ENCODE results near the gene ING4. TPM values are rescaled to one million over a fixed set of nuclear protein-coding genes. Genes with fewer than 3 reads are reported as not detected.

Gene ING4
- total and polyA plus RNA-seq, 7 experiments from 2014 or later = 33.1 to 106 (median 92.8) TPM

- intact Hi-C loops (cut with micrococcal nuclease) = loop anchor here (1.0 to 10.0 kb wide), 9 partner anchors 8 to 349 kb away; partner anchors contain the start of genes GAPDH (in 1 of the 2), MRPL51 (in 1 of the 2), PTPN6 (in 1 of the 2) and SPSB2 (in 1 of the 2)
- peak overlapping the region; percentile 87 to 97 (median 90) for H3K27ac Mint-ChIP-seq
- H3K9me3 ChIP-seq (ENCODE audit: control insufficient read depth in 2 of 3, low read length in 3 of 3) = no peaks in the 10 kb centered on the region
- peak overlapping the region; percentile 66 for H3K4me3 ChIP-seq (ENCODE audit: low read length)
- H3K27me3 Mint-ChIP-seq = no peaks in the 10 kb centered on the region
- peak in 7 of 9 donors; percentile 25 to 68 (median 57) for DNase-seq
- H3K4me1 ChIP-seq (ENCODE audit: control insufficient read depth in 2 of 2, insufficient read depth in 2 of 2, low read length in 2 of 2) = peaks cover 39 to 41% of the 10 kb centered on the region in 2 donors
- peaks cover 10 to 24% (median 12%) of the 10 kb centered on the region in 3 experiments for H3K36me3 ChIP-seq (ENCODE audit: control insufficient read depth in 2 of 3, insufficient read depth in 3 of 3, low read length in 3 of 3)
- ChIA-PET POLR2A (interaction anchor here (0.6 to 5.6 kb wide), 16 partner anchors 9 to 147 kb away, joined by 3 to 33 read pairs (median 4); partner anchors contain the start of genes COPS7A, GAPDH, LPAR5 and MLF2), CTCF (interaction anchor here (0.7 to 1.0 kb wide), 7 partner anchors 41 to 118 kb away, joined by 3 to 4 read pairs (median 3); partner anchors contain the start of gene COPS7A)
- peaks cover 8 to 37% (median 18%) of the 10 kb centered on the region in 5 donors for H3K36me3 Mint-ChIP-seq
- H3K9me3 Mint-ChIP-seq = peaks cover 0 to 2% (median 0%) of the 10 kb centered on the region in 11 donors
- ATAC-seq = peak; percentile 22
- H3K27me3 ChIP-seq (ENCODE audit: control insufficient read depth in 2 of 2, insufficient read depth in 2 of 2, low read length in 2 of 2) = no peaks in the 10 kb centered on the region
- peaks cover 42 to 52% (median 50%) of the 10 kb centered on the region in 7 donors for H3K4me1 Mint-ChIP-seq
- peak overlapping the region in 2 of 10 donors; percentile 93 to 95 for H3K4me3 Mint-ChIP-seq
- peak overlapping the region; percentile 96 for H3K27ac ChIP-seq (ENCODE audit: low read depth, low read length)
Measured at GRCh38 chr12:6605421-6606330, 57.2 kb downstream of the ING4 start.

- H3K9me3 Mint-ChIP-seq = peaks cover 0 to 2% (median 0%) of the 10 kb centered on the region in 11 donors
- ChIA-PET POLR2A (interaction anchor here (0.5 to 5.6 kb wide), 17 partner anchors 9 to 265 kb away, joined by 3 to 33 read pairs (median 4); partner anchors contain the start of genes GAPDH, LPAR5, MLF2 and NOP2), CTCF (interaction anchor here (1.0 to 1.8 kb wide), 6 partner anchors 11 to 315 kb away, joined by 3 to 7 read pairs (median 4); no protein-coding TSS in a partner anchor)
- intact Hi-C loops (cut with micrococcal nuclease) = loop anchor here (1.0 to 10.0 kb wide), 3 partner anchors 9 to 350 kb away; partner anchors contain the start of gene PTPN6 (in 1 of the 2)
- H3K4me3 Mint-ChIP-seq = peak overlapping the region in 2 of 10 donors; percentile 93 to 95
- H3K36me3 ChIP-seq (ENCODE audit: control insufficient read depth in 2 of 3, insufficient read depth in 3 of 3, low read length in 3 of 3) = peaks cover 23 to 36% (median 23%) of the 10 kb centered on the region in 3 experiments
- H3K27ac ChIP-seq (ENCODE audit: low read depth, low read length) = peak overlapping the region; percentile 96
- H3K27me3 Mint-ChIP-seq = no peaks in the 10 kb centered on the region
- H3K4me1 Mint-ChIP-seq = peaks cover 43 to 58% (median 51%) of the 10 kb centered on the region in 7 donors
- ATAC-seq = no peak
- peak overlapping the region; percentile 66 for H3K4me3 ChIP-seq (ENCODE audit: low read length)
- no peaks in the 10 kb centered on the region for H3K27me3 ChIP-seq (ENCODE audit: control insufficient read depth in 2 of 2, insufficient read depth in 2 of 2, low read length in 2 of 2)
- no peaks in the 10 kb centered on the region for H3K9me3 ChIP-seq (ENCODE audit: control insufficient read depth in 2 of 3, low read length in 3 of 3)
- peaks cover 11 to 47% (median 29%) of the 10 kb centered on the region in 5 donors for H3K36me3 Mint-ChIP-seq
- H3K27ac Mint-ChIP-seq = peak overlapping the region; percentile 87 to 97 (median 90)
- peaks cover 39 to 40% of the 10 kb centered on the region in 2 donors for H3K4me1 ChIP-seq (ENCODE audit: control insufficient read depth in 2 of 2, insufficient read depth in 2 of 2, low read length in 2 of 2)
- no peak for DNase-seq
Measured at GRCh38 chr12:6604259-6605029, 58.5 kb downstream of the ING4 start.

- Mint-ChIP-seq H3K36me3 (peaks cover 13 to 52% (median 33%) of the 10 kb centered on the region in 5 donors), H3K9me3 (peaks cover 0 to 2% (median 0%) of the 10 kb centered on the region in 11 donors), H3K4me1 (peaks cover 42 to 60% (median 51%) of the 10 kb centered on the region in 7 donors), H3K27me3 (no peaks in the 10 kb centered on the region), H3K27ac (peak overlapping the region; percentile 71 to 97 (median 89)), H3K4me3 (peak overlapping the region in 2 of 10 donors; percentile 93 to 95)
- no peaks in the 10 kb centered on the region for H3K27me3 ChIP-seq (ENCODE audit: control insufficient read depth in 2 of 2, insufficient read depth in 2 of 2, low read length in 2 of 2)
- peaks cover 38 to 40% of the 10 kb centered on the region in 2 donors for H3K4me1 ChIP-seq (ENCODE audit: control insufficient read depth in 2 of 2, insufficient read depth in 2 of 2, low read length in 2 of 2)
- CTCF ChIA-PET = interaction anchor here (1.0 to 2.1 kb wide), 5 partner anchors 10 to 316 kb away, joined by 3 to 9 read pairs (median 3); no protein-coding TSS in a partner anchor
- H3K4me3 ChIP-seq (ENCODE audit: low read length) = peak overlapping the region; percentile 51
- H3K27ac ChIP-seq (ENCODE audit: low read depth, low read length) = peak overlapping the region; percentile 73
- no peaks in the 10 kb centered on the region for H3K9me3 ChIP-seq (ENCODE audit: control insufficient read depth in 2 of 3, low read length in 3 of 3)
- POLR2A ChIA-PET = interaction anchor here (0.7 to 5.6 kb wide), 13 partner anchors 10 to 266 kb away, joined by 3 to 33 read pairs (median 5); partner anchors contain the start of genes LPAR5, MLF2, NOP2 and VAMP1
- no peak for ATAC-seq
- H3K36me3 ChIP-seq (ENCODE audit: control insufficient read depth in 2 of 3, insufficient read depth in 3 of 3, low read length in 3 of 3) = peaks cover 30 to 48% (median 32%) of the 10 kb centered on the region in 3 experiments
- peak in 6 of 9 donors; percentile 37 to 52 (median 44) for DNase-seq
- intact Hi-C loops (cut with micrococcal nuclease) = loop anchor here in 1 of 2 donors (10.0 kb wide), 1 partner anchor 352 kb away; the partner anchor contains the start of gene PTPN6
Measured at GRCh38 chr12:6603095-6603567, 59.8 kb downstream of the ING4 start.

- intact Hi-C loops (cut with micrococcal nuclease) = loop anchor here in 1 of 2 donors (10.0 kb wide), 1 partner anchor 352 kb away; the partner anchor contains the start of gene PTPN6
- H3K4me3 Mint-ChIP-seq = peak overlapping the region in 3 of 10 donors; percentile 31 to 95 (median 93)
- peaks cover 44 to 65% (median 55%) of the 10 kb centered on the region in 7 donors for H3K4me1 Mint-ChIP-seq
- CTCF ChIA-PET = interaction anchor here (0.8 to 2.1 kb wide), 6 partner anchors 10 to 234 kb away, joined by 3 to 9 read pairs (median 4); partner anchors contain the start of gene MLF2
- ATAC-seq = no peak
- H3K36me3 Mint-ChIP-seq = peaks cover 18 to 58% (median 38%) of the 10 kb centered on the region in 5 donors
- no peak for DNase-seq
- peaks cover 32 to 36% of the 10 kb centered on the region in 2 donors for H3K4me1 ChIP-seq (ENCODE audit: control insufficient read depth in 2 of 2, insufficient read depth in 2 of 2, low read length in 2 of 2)
- H3K27me3 ChIP-seq (ENCODE audit: control insufficient read depth in 2 of 2, insufficient read depth in 2 of 2, low read length in 2 of 2) = no peaks in the 10 kb centered on the region
- peaks cover 0 to 2% (median 0%) of the 10 kb centered on the region in 11 donors for H3K9me3 Mint-ChIP-seq
- no peaks in the 10 kb centered on the region for H3K9me3 ChIP-seq (ENCODE audit: control insufficient read depth in 2 of 3, low read length in 3 of 3)
- H3K27ac ChIP-seq (ENCODE audit: low read depth, low read length) = peak overlapping the region; percentile 73
- POLR2A ChIA-PET = interaction anchor here (1.1 to 5.6 kb wide), 7 partner anchors 11 to 189 kb away, joined by 3 to 33 read pairs (median 6); partner anchors contain the start of genes LPAR5 and ZNF384
- peaks cover 36 to 54% (median 38%) of the 10 kb centered on the region in 3 experiments for H3K36me3 ChIP-seq (ENCODE audit: control insufficient read depth in 2 of 3, insufficient read depth in 3 of 3, low read length in 3 of 3)
- no peaks in the 10 kb centered on the region for H3K27me3 Mint-ChIP-seq
- peak overlapping the region; percentile 51 for H3K4me3 ChIP-seq (ENCODE audit: low read length)
- peak overlapping the region; percentile 71 to 97 (median 89) for H3K27ac Mint-ChIP-seq
Measured at GRCh38 chr12:6602526-6602925, 60.4 kb downstream of the ING4 start.

All from naive thymus-derived CD4-positive, alpha-beta T cell (primary cell).